GM18502 (cell line): ENCODE results near the gene CMSS1.
A peak's percentile ranks its signal among the peaks of the same experiment; 100 is the strongest.

ENCODE experiments used
- ATAC-seq: cut with Tn5 transposase; IDR thresholded peaks from one replicate; pipeline ENCODE4 v1.9.1; 2021; ENCODE audit warnings: mild to moderate bottlenecking; ENCODE audit not compliant: unreplicated experiment, poor library complexity

Gene CMSS1

GRCh38 chr3:99850608-99851007 lies 32.9 kb downstream of the CMSS1 start:
- ATAC-seq = no peak

GRCh38 chr3:99851955-99852354 lies 34.3 kb downstream of the CMSS1 start:
- ATAC-seq = no peak

GRCh38 chr3:99852851-99853250 lies 35.2 kb downstream of the CMSS1 start:
- no peak for ATAC-seq

- no peak for ATAC-seq
These were observed 37.2 kb downstream of the CMSS1 start for GRCh38 chr3:99854756-99855298.

GRCh38 chr3:99855900-99856299 lies 38.2 kb downstream of the CMSS1 start:
- ATAC-seq = no peak

GRCh38 chr3:99856437-99857220 lies 39.0 kb downstream of the CMSS1 start:
- peak; percentile 47 for ATAC-seq

GRCh38 chr3:99857278-99857677 lies 39.6 kb downstream of the CMSS1 start:
- ATAC-seq = no peak

- no peak for ATAC-seq
These were observed 40.8 kb downstream of the CMSS1 start for GRCh38 chr3:99858469-99858868.

- ATAC-seq = no peak
These were observed 42.2 kb downstream of the CMSS1 start for GRCh38 chr3:99859825-99860224.

GRCh38 chr3:99861216-99861615 lies 43.6 kb downstream of the CMSS1 start:
- no peak for ATAC-seq

- ATAC-seq = no peak
These were observed 44.5 kb downstream of the CMSS1 start for GRCh38 chr3:99862208-99862607.

GRCh38 chr3:99863002-99863401 lies 45.3 kb downstream of the CMSS1 start:
- no peak for ATAC-seq

GRCh38 chr3:99863588-99863987 lies 45.9 kb downstream of the CMSS1 start:
- peak; percentile 56 for ATAC-seq

- ATAC-seq = no peak
These were observed 46.6 kb downstream of the CMSS1 start for GRCh38 chr3:99864289-99864688.

- ATAC-seq = no peak
These were observed 47.7 kb downstream of the CMSS1 start for GRCh38 chr3:99865321-99865720.

GRCh38 chr3:99866261-99866761 lies 48.6 kb downstream of the CMSS1 start:
- peak; percentile 23 for ATAC-seq

- no peak for ATAC-seq
These were observed 50.1 kb downstream of the CMSS1 start for GRCh38 chr3:99867594-99868310.

- ATAC-seq = no peak
These were observed 50.6 kb downstream of the CMSS1 start for GRCh38 chr3:99868311-99868646.

GRCh38 chr3:99869621-99870020 lies 52.0 kb downstream of the CMSS1 start:
- ATAC-seq = no peak

GRCh38 chr3:99870712-99871111 lies 53.0 kb downstream of the CMSS1 start:
- ATAC-seq = no peak

GRCh38 chr3:99871231-99872045 lies 53.8 kb downstream of the CMSS1 start:
- ATAC-seq = no peak
